GM19452 (cell line): ENCODE results near the gene KPNA6.
"Not testable (repeated sequence)": the region's sequence is repeated elsewhere in the genome, so short reads cannot be mapped to it uniquely, and the experiment has no call there.

ENCODE experiments used
- ATAC-seq: cut with Tn5 transposase; IDR thresholded peaks from one replicate; pipeline ENCODE4 v1.9.1; 2021; ENCODE audit not compliant: unreplicated experiment

KPNA6 gene

GRCh38 chr1:32107742-32108661, at the start of gene KPNA6:
Gene KPNA6 (plus strand): TSS chr1:32108056. CDS start chr1:32108131, 75 bp downstream.
- ATAC-seq: peak; percentile 63

GRCh38 chr1:32060914-32061313, 46.9 kb upstream of the KPNA6 start:
- ATAC-seq: no peak

GRCh38 chr1:32062867-32063230, 45.0 kb upstream of the KPNA6 start:
- no peak for ATAC-seq

- ATAC-seq: no peak
Measured at GRCh38 chr1:32063261-32063681, 44.6 kb upstream of the KPNA6 start.

- ATAC-seq: not testable (repeated sequence)
Measured at GRCh38 chr1:32065613-32066488, 42.0 kb upstream of the KPNA6 start.

- ATAC-seq: no peak
Measured at GRCh38 chr1:32066489-32066873, 41.4 kb upstream of the KPNA6 start.

- ATAC-seq: no peak
Measured at GRCh38 chr1:32068957-32069588, 38.8 kb upstream of the KPNA6 start.

- ATAC-seq: no peak
Measured at GRCh38 chr1:32071758-32072621, 35.9 kb upstream of the KPNA6 start.

GRCh38 chr1:32072622-32073298, 35.1 kb upstream of the KPNA6 start, which contains the start of gene TMEM39B:
Gene TMEM39B (plus strand): TSS chr1:32072939. CDS start chr1:32073048, 109 bp downstream.
- peak; percentile 84 for ATAC-seq

- peak; percentile 2 for ATAC-seq
Measured at GRCh38 chr1:32073299-32074229, 34.3 kb upstream of the KPNA6 start.

- no peak for ATAC-seq
Measured at GRCh38 chr1:32074841-32075240, 33.0 kb upstream of the KPNA6 start.

GRCh38 chr1:32077451-32077850, 30.4 kb upstream of the KPNA6 start:
- ATAC-seq: no peak

GRCh38 chr1:32082022-32082421, 25.8 kb upstream of the KPNA6 start:
- ATAC-seq: no peak

GRCh38 chr1:32086381-32086780, 21.5 kb upstream of the KPNA6 start:
- not testable (repeated sequence) for ATAC-seq

GRCh38 chr1:32091176-32091575, 16.7 kb upstream of the KPNA6 start:
- ATAC-seq: no peak

- ATAC-seq: no peak
Measured at GRCh38 chr1:32091591-32091990, 16.3 kb upstream of the KPNA6 start.

GRCh38 chr1:32094746-32095521, 12.9 kb upstream of the KPNA6 start:
- no peak for ATAC-seq

GRCh38 chr1:32099426-32099825, 8.4 kb upstream of the KPNA6 start:
- no peak for ATAC-seq
